ENCODE data around the gene GOT1. TPM values are rescaled to one million over a fixed set of nuclear protein-coding genes. Genes with fewer than 3 reads are reported as not detected.

The GOT1 gene
- total RNA-seq, 2 donors from 2014 or later = 12.3 to 14.3 TPM

GRCh38 chr10:99429517-99430095 is 818 bp downstream of the GOT1 start:
- TF ChIP-seq CTCF (IDR thresholded peaks at IDR 0.05) = no peak
- Histone ChIP-seq H3K36me3 (no peaks in the 10 kb centered on the region), H3K4me3 (peak overlapping the region; percentile 77), H3K4me1 (ENCODE audit: control insufficient read depth in 1 of 2, low read depth in 2 of 2) (peaks cover 7 to 22% of the 10 kb centered on the region in 2 donors), H3K27me3 (replicated peaks; ENCODE audit: insufficient read depth) (no peaks in the 10 kb centered on the region), H3K9me3 (no peaks in the 10 kb centered on the region), H3K27ac (peak overlapping the region; percentile 47 to 80)
- ATAC-seq (ENCODE audit: insufficient number of reproducible peaks, low FRiP score, low read depth) (no peak), DNase-seq (ENCODE audit: low spot score) (no peak)

GRCh38 chr10:99427566-99428190 is 2.7 kb downstream of the GOT1 start:
- Histone ChIP-seq H3K4me3 (no peak overlapping the region), H3K9me3 (no peaks in the 10 kb centered on the region), H3K36me3 (no peaks in the 10 kb centered on the region), H3K4me1 (ENCODE audit: control insufficient read depth in 1 of 2, low read depth in 2 of 2) (peaks cover 7 to 22% of the 10 kb centered on the region in 2 donors), H3K27me3 (replicated peaks; ENCODE audit: insufficient read depth) (no peaks in the 10 kb centered on the region), H3K27ac (no peak overlapping the region)
- no peak for TF ChIP-seq CTCF (IDR thresholded peaks at IDR 0.05)
- no peak for DNase-seq (ENCODE audit: low spot score)
- no peak for ATAC-seq (ENCODE audit: insufficient number of reproducible peaks, low FRiP score, low read depth)

- ATAC-seq (ENCODE audit: insufficient number of reproducible peaks, low FRiP score, low read depth) (no peak), DNase-seq (ENCODE audit: low spot score) (no peak)
- no peak overlapping the region for H3K27ac ChIP-seq
- H3K9me3 ChIP-seq = no peaks in the 10 kb centered on the region
- no peak for TF ChIP-seq CTCF (IDR thresholded peaks at IDR 0.05)
- peaks cover 5 to 16% of the 10 kb centered on the region in 2 donors for H3K4me1 ChIP-seq (ENCODE audit: control insufficient read depth in 1 of 2, low read depth in 2 of 2)
- no peak overlapping the region for H3K4me3 ChIP-seq
- H3K27me3 ChIP-seq (replicated peaks; ENCODE audit: insufficient read depth) = no peaks in the 10 kb centered on the region
- no peaks in the 10 kb centered on the region for H3K36me3 ChIP-seq
Observed at GRCh38 chr10:99426689-99427088, 3.7 kb downstream of the GOT1 start.

- Histone ChIP-seq H3K4me1 (ENCODE audit: control insufficient read depth in 1 of 2, low read depth in 2 of 2) (peaks cover 5 to 10% of the 10 kb centered on the region in 2 donors), H3K4me3 (no peak overlapping the region), H3K27ac (no peak overlapping the region), H3K9me3 (no peaks in the 10 kb centered on the region), H3K36me3 (peaks cover 6% of the 10 kb centered on the region), H3K27me3 (replicated peaks; ENCODE audit: insufficient read depth) (no peaks in the 10 kb centered on the region)
- no peak for ATAC-seq (ENCODE audit: insufficient number of reproducible peaks, low FRiP score, low read depth)
- no peak for TF ChIP-seq CTCF (IDR thresholded peaks at IDR 0.05)
- no peak for DNase-seq (ENCODE audit: low spot score)
Observed at GRCh38 chr10:99425204-99425603, 5.2 kb downstream of the GOT1 start.

- TF ChIP-seq CTCF (IDR thresholded peaks at IDR 0.05) = no peak
- no peak for ATAC-seq (ENCODE audit: insufficient number of reproducible peaks, low FRiP score, low read depth)
- no peaks in the 10 kb centered on the region for H3K27me3 ChIP-seq (replicated peaks; ENCODE audit: insufficient read depth)
- no peaks in the 10 kb centered on the region for H3K9me3 ChIP-seq
- peaks cover 12% of the 10 kb centered on the region for H3K36me3 ChIP-seq
- no peak overlapping the region for H3K4me3 ChIP-seq
- peaks cover under 1 to 4% of the 10 kb centered on the region in 2 donors for H3K4me1 ChIP-seq (ENCODE audit: control insufficient read depth in 1 of 2, low read depth in 2 of 2)
- no peak for DNase-seq (ENCODE audit: low spot score)
- H3K27ac ChIP-seq = no peak overlapping the region
Observed at GRCh38 chr10:99424656-99425055, 5.8 kb downstream of the GOT1 start.
